ENCODE measurements around the gene SLC10A1. TPM values are rescaled to one million over a fixed set of nuclear protein-coding genes. Genes with fewer than 3 reads are reported as not detected.
"Not testable (repeated sequence)": the region's sequence is repeated elsewhere in the genome, so short reads cannot be mapped to it uniquely, and the experiment has no call there.

Gene SLC10A1
- total and polyA plus RNA-seq, 2 of the 8 experiments (the other 6 are each of a cell fraction or from before 2014, with no cell fraction given): not detected

GRCh38 chr14:69736405-69736804, 60.6 kb downstream of the SLC10A1 start:
- H2BK15ac ChIP-seq (ENCODE audit: low read length); H3K4ac ChIP-seq (replicated peaks; ENCODE audit: insufficient read length, low read depth, low read length); H3K4me2 ChIP-seq (ENCODE audit: insufficient read depth in 1 of 2, low read depth in 2 of 2, low read length in 2 of 2); H3K23ac ChIP-seq (ENCODE audit: insufficient read length); H3K9ac ChIP-seq (replicated peaks in 1 of 4; ENCODE audit: extremely low read depth in 1 of 4, low read depth in 3 of 4, low read length in 3 of 4); H2AFZ ChIP-seq (ENCODE audit: low read length); H4K5ac ChIP-seq (ENCODE audit: insufficient read length, low read depth, low read length); H2BK5ac ChIP-seq (ENCODE audit: low read depth, low read length); DNase-seq (ENCODE audit: low read depth in 1 of 2, low spot score in 2 of 2); H3K36me3 ChIP-seq (ENCODE audit: control insufficient read depth in 2 of 4, insufficient read depth in 4 of 4, low read length in 3 of 4); H3K79me2 ChIP-seq (ENCODE audit: control insufficient read depth in 1 of 2, insufficient read depth in 2 of 2, low read length in 2 of 2); H3K56ac ChIP-seq (replicated peaks; ENCODE audit: insufficient read length, low read depth, low read length); H4K8ac ChIP-seq (ENCODE audit: extremely low read depth, insufficient read depth, low read length); H3K9me3 ChIP-seq (ENCODE audit: insufficient read depth in 2 of 2, low read depth in 1 of 2, low read length in 1 of 2); H3K27ac ChIP-seq (ENCODE audit: low read depth, low read length); H3K23me2 ChIP-seq (ENCODE audit: low read depth, low read length); H3K79me1 ChIP-seq (ENCODE audit: low read depth, low read length); H4K20me1 ChIP-seq (replicated peaks in 1 of 2; ENCODE audit: control insufficient read depth in 1 of 2, insufficient read depth in 2 of 2, low read length in 2 of 2); H4K91ac ChIP-seq (replicated peaks; ENCODE audit: insufficient read length, low read length); H3K14ac ChIP-seq (ENCODE audit: insufficient read length); H2BK20ac ChIP-seq (ENCODE audit: low read length); H3K18ac ChIP-seq (ENCODE audit: extremely low read depth, low read length); H3K4me1 ChIP-seq (replicated peaks in 1 of 4; ENCODE audit: control insufficient read depth in 3 of 4, insufficient read depth in 4 of 4, low read length in 3 of 4); H3K4me3 ChIP-seq (ENCODE audit: extremely low read depth in 1 of 4, insufficient read depth in 2 of 4, low read depth in 3 of 4, low read length in 4 of 4); FAIRE-seq; H3K27me3 ChIP-seq (replicated peaks in 1 of 4; ENCODE audit: control insufficient read depth in 3 of 4, extremely low read depth in 1 of 4, insufficient read depth in 3 of 4, low read length in 3 of 4); H2AK5ac ChIP-seq (ENCODE audit: low read depth, low read length); H2BK120ac ChIP-seq (replicated peaks; ENCODE audit: low read depth, low read length); H2BK12ac ChIP-seq (ENCODE audit: low read depth, low read length): not testable (repeated sequence)
- WGBS, 2 experiments (ENCODE audit: extremely low coverage in 1 of 2, insufficient coverage in 1 of 2, insufficient read length in 1 of 2, insufficient replicate concordance in 2 of 2, low coverage in 1 of 2, low lambda C conversion rate in 2 of 2, missing lambda C conversion rate in 1 of 2): 94% methylated on average over 4 of the region's 4 CpGs; no CpG with 5 or more reads in 1 of the 2 experiments
- ChIA-PET POLR2A (ENCODE audit: partially characterized antibody) (interaction anchor here (0.7 kb wide), 1 partner anchor 9 kb away, joined by 3 read pairs; no protein-coding TSS in a partner anchor), CTCF (ENCODE audit: partially characterized antibody) (interaction anchor here (2.2 kb wide), 1 partner anchor 10 kb away, joined by 7 read pairs; no protein-coding TSS in a partner anchor)

DNA sequence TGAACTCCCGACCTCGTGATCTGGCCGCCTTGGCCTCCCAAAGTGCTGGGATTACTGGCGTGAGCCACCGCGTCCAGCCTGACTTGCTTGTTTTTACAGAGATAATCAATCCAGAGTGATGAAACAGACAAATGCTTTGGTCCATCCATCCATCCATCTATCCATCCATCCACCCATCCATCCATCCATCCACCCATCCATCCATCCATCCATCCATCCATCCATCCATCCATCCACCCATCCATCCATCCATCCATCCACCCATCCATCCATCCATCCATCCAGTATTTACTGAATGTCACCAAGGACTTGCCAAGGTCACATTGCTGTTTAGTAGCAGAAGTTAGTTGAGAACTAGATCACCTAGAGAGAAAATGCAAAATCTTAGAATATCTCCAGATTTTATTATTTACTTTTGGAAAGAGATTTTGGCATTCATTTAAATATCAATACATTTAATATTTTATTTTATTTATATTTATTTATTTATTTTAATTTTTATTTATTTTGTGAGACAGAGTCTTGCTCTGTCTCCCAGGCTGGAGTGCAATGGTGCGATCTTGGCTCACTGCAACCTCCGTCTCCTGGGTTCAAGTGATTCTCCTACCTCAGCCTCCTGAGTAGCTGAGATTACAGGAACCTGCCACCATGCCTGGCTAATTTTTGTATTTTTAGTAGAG, 65.0 kb downstream of the SLC10A1 start:
- not testable (repeated sequence) for H3K79me2 ChIP-seq (ENCODE audit: control insufficient read depth in 1 of 2, insufficient read depth in 2 of 2, low read length in 2 of 2); H2BK12ac ChIP-seq (ENCODE audit: low read depth, low read length); H2AK5ac ChIP-seq (ENCODE audit: low read depth, low read length); H3K27ac ChIP-seq (ENCODE audit: low read depth, low read length); H3K4me2 ChIP-seq (ENCODE audit: insufficient read depth in 1 of 2, low read depth in 2 of 2, low read length in 2 of 2); H3K18ac ChIP-seq (ENCODE audit: extremely low read depth, low read length); H2BK15ac ChIP-seq (ENCODE audit: low read length); H3K9ac ChIP-seq (replicated peaks in 1 of 4; ENCODE audit: extremely low read depth in 1 of 4, low read depth in 3 of 4, low read length in 3 of 4); H4K8ac ChIP-seq (ENCODE audit: extremely low read depth, insufficient read depth, low read length); H2BK5ac ChIP-seq (ENCODE audit: low read depth, low read length); H3K56ac ChIP-seq (replicated peaks; ENCODE audit: insufficient read length, low read depth, low read length); H3K9me3 ChIP-seq (ENCODE audit: insufficient read depth in 2 of 2, low read depth in 1 of 2, low read length in 1 of 2); H3K23me2 ChIP-seq (ENCODE audit: low read depth, low read length); H4K20me1 ChIP-seq (replicated peaks in 1 of 2; ENCODE audit: control insufficient read depth in 1 of 2, insufficient read depth in 2 of 2, low read length in 2 of 2); H3K4me3 ChIP-seq (ENCODE audit: extremely low read depth in 1 of 4, insufficient read depth in 2 of 4, low read depth in 3 of 4, low read length in 4 of 4); H3K27me3 ChIP-seq (replicated peaks in 1 of 4; ENCODE audit: control insufficient read depth in 3 of 4, extremely low read depth in 1 of 4, insufficient read depth in 3 of 4, low read length in 3 of 4); H3K36me3 ChIP-seq (ENCODE audit: control insufficient read depth in 2 of 4, insufficient read depth in 4 of 4, low read length in 3 of 4); H3K4ac ChIP-seq (replicated peaks; ENCODE audit: insufficient read length, low read depth, low read length); H4K91ac ChIP-seq (replicated peaks; ENCODE audit: insufficient read length, low read length); H2AFZ ChIP-seq (ENCODE audit: low read length); H3K79me1 ChIP-seq (ENCODE audit: low read depth, low read length); H3K14ac ChIP-seq (ENCODE audit: insufficient read length); FAIRE-seq; H3K4me1 ChIP-seq (replicated peaks in 1 of 4; ENCODE audit: control insufficient read depth in 3 of 4, insufficient read depth in 4 of 4, low read length in 3 of 4); DNase-seq (ENCODE audit: low read depth in 1 of 2, low spot score in 2 of 2); H4K5ac ChIP-seq (ENCODE audit: insufficient read length, low read depth, low read length); H2BK120ac ChIP-seq (replicated peaks; ENCODE audit: low read depth, low read length); H3K23ac ChIP-seq (ENCODE audit: insufficient read length); H2BK20ac ChIP-seq (ENCODE audit: low read length)
- 95% methylated on average over 8 of the region's 8 CpGs; no CpG with 5 or more reads in 1 of the 2 experiments for WGBS, 2 experiments (ENCODE audit: extremely low coverage in 1 of 2, insufficient coverage in 1 of 2, insufficient read length in 1 of 2, insufficient replicate concordance in 2 of 2, low coverage in 1 of 2, low lambda C conversion rate in 2 of 2, missing lambda C conversion rate in 1 of 2)
- POLR2A ChIA-PET (ENCODE audit: partially characterized antibody): interaction anchor here (2.2 kb wide), 1 partner anchor 35 kb away, joined by 11 read pairs; the partner anchor contains the start of gene SRSF5
- CTCF ChIA-PET (ENCODE audit: partially characterized antibody): interaction anchor here (0.7 to 2.8 kb wide), 8 partner anchors 13 to 783 kb away, joined by 3 to 10 read pairs (median 3); no protein-coding TSS in a partner anchor

Measured in H1 (cell line).